Psoas muscle (tissue), 8 donors: ENCODE results near the gene PRKCH. TPM values are rescaled to one million over a fixed set of nuclear protein-coding genes. Genes with fewer than 3 reads are reported as not detected.

Experiments
- ATAC-seq, 4 donors: fragments of 200-7000 bp; cut with Tn5 transposase; one replicate each; pipeline ENCODE4 v1.9.1; 2020; ENCODE audit warnings: moderate library complexity in 3 of 4, mild to moderate bottlenecking in 2 of 4
- DNase-seq, 2 donors: peaks; one replicate each; pipeline ENCODE4 v3.0.0-alpha.2; 2020
- H3K27ac ChIP-seq: fragments of 200-600 bp; one replicate; pipeline ENCODE4 v1.8.0; 2022
- H3K27me3 ChIP-seq, 3 donors: fragments of 200-600 bp in 1 of 3; one replicate each; pipeline versions ENCODE4 v1.6.1 to v1.8.0; 2013 to 2022; ENCODE audit warnings: low read length in 2 of 3, mild to moderate bottlenecking in 2 of 3, moderate library complexity in 1 of 3; ENCODE audit not compliant: insufficient read depth in 3 of 3
- H3K36me3 ChIP-seq, 2 donors: fragments of 200-600 bp in 1 of 2; one replicate each; pipeline versions ENCODE4 v1.6.1 to v1.8.0; 2013 to 2022; ENCODE audit warnings: low read depth in 1 of 2, mild to moderate bottlenecking in 1 of 2, moderate library complexity in 1 of 2; ENCODE audit not compliant: insufficient read depth in 1 of 2
- H3K4me1 ChIP-seq: fragments of 200-600 bp; one replicate; pipeline ENCODE4 v1.8.0; 2022
- H3K4me3 ChIP-seq: fragments of 200-600 bp; one replicate; pipeline ENCODE4 v1.8.0; 2022; ENCODE audit warnings: mild to moderate bottlenecking
- H3K9me3 ChIP-seq: fragments of 200-600 bp; one replicate; pipeline ENCODE4 v1.8.0; 2022
- CTCF ChIP-seq: fragments of 200-600 bp; IDR thresholded peaks from one replicate; pipeline ENCODE4 v1.8.0; 2022; ENCODE audit warnings: antibody characterized with exemption
- WGBS, 3 donors: extraction: QIAGEN DNeasy Blood & Tissue Kit; methylation state at CpG; one replicate each; pipeline versions ENCODE4 v1.1.6 to v1.1.7; 2013; 5-methylcytosine and 5-hydroxymethylcytosine counted together
- intact Hi-C, 2 donors: fragments of 100-400 bp; cut with DNase I; formaldehyde crosslinking; loops; one replicate each; pipeline versions ENCODE4 v1.11.0 to v1.14.2; 2022
- polyA plus RNA-seq, 3 donors: library from polyadenylated mRNA; stranded (reverse); fragments of 200-250 nt; gene quantifications; one replicate each; pipeline ENCODE4 v1.2.3, GENCODE V29; 2013
- total RNA-seq, 4 donors: library from RNA; stranded (reverse); fragmentation: NEBNext Ultra II Directional in 2 of 4; extraction: Animal tissue kit (Norgen Biotek cat#: 25700) in 2 of 4; gene quantifications; one replicate each; pipeline versions ENCODE4 v1.2.1 to v1.2.4, GENCODE V29; 2021 to 2023
- donor health status: healthy with polysubstance abuse.
- donor health status: DM: no; HTN: no; CAD: no; lungs with moderate emphysema.
- donor health status: Bipolar disorder and iron deficiency.
- donor health status: healthy.
- donor health status: DM: yes; HTN: yes; CAD: no.
- donor health status: DM: no; HTN: no; CAD: no.
- donor health status: DM: no; HTN: no; CAD: no.
- donor health status: DM: yes; HTN: yes; CAD: no.

PRKCH gene
- total and polyA plus RNA-seq, 7 donors: 5.9 to 17.9 (median 11.1) TPM

- Histone ChIP-seq H3K27me3 (no peaks in the 10 kb centered on the region), H3K27ac (no peak overlapping the region), H3K4me3 (no peak overlapping the region), H3K36me3 (no peaks in the 10 kb centered on the region), H3K4me1 (peaks cover 8% of the 10 kb centered on the region), H3K9me3 (no peaks in the 10 kb centered on the region)
- TF ChIP-seq CTCF: no peak
- DNase-seq: no peak
- intact Hi-C loops: loop anchor here in 1 of 2 donors (10.0 kb wide), 1 partner anchor 933 kb away; no protein-coding TSS in a partner anchor
- WGBS, 3 donors: 87 to 89% (median 89%) methylated on average over 4 of the region's 4 CpGs
- ATAC-seq: no peak
Measured at GRCh38 chr14:61288228-61288627, 33.2 kb upstream of the PRKCH start.

- no peak for ATAC-seq
- no peak for TF ChIP-seq CTCF
- intact Hi-C loops: loop anchor here in 1 of 2 donors (10.0 kb wide), 1 partner anchor 934 kb away; no protein-coding TSS in a partner anchor
- Histone ChIP-seq H3K36me3 (no peaks in the 10 kb centered on the region), H3K27me3 (no peaks in the 10 kb centered on the region), H3K9me3 (no peaks in the 10 kb centered on the region), H3K4me1 (peaks cover 8% of the 10 kb centered on the region), H3K4me3 (no peak overlapping the region), H3K27ac (no peak overlapping the region)
- 69 to 80% (median 73%) methylated on average over 3 of the region's 3 CpGs for WGBS, 3 donors
- DNase-seq: no peak
Measured at GRCh38 chr14:61288720-61289119, 32.7 kb upstream of the PRKCH start.

GRCh38 chr14:61290701-61291100 lies 30.7 kb upstream of the PRKCH start:
- no peaks in the 10 kb centered on the region for H3K9me3 ChIP-seq
- H3K4me3 ChIP-seq: no peak overlapping the region
- TF ChIP-seq CTCF: no peak
- H3K4me1 ChIP-seq: peaks cover 4% of the 10 kb centered on the region
- intact Hi-C loops: loop anchor here in 1 of 2 donors (10.0 kb wide), 1 partner anchor 474 kb away; the partner anchor contains the start of gene SNAPC1
- H3K27ac ChIP-seq: no peak overlapping the region
- DNase-seq (no peak), ATAC-seq (no peak)
- WGBS, 3 donors: 55 to 64% (median 55%) methylated on average over 1 of the region's 1 CpG
- H3K27me3 ChIP-seq: no peaks in the 10 kb centered on the region
- H3K36me3 ChIP-seq: no peaks in the 10 kb centered on the region

GRCh38 chr14:61296151-61296550 lies 25.2 kb upstream of the PRKCH start:
- no peak overlapping the region for H3K27ac ChIP-seq
- no peaks in the 10 kb centered on the region for H3K36me3 ChIP-seq
- H3K4me1 ChIP-seq: peaks cover 15% of the 10 kb centered on the region
- H3K4me3 ChIP-seq: no peak overlapping the region
- H3K9me3 ChIP-seq: no peaks in the 10 kb centered on the region
- 22 to 36% (median 24%) methylated on average over 3 of the region's 3 CpGs for WGBS, 3 donors
- peak in 2 of 4 donors; percentile 14 to 35 for ATAC-seq
- no peak for TF ChIP-seq CTCF
- DNase-seq: no peak
- no peaks in the 10 kb centered on the region for H3K27me3 ChIP-seq
- intact Hi-C loops: loop anchor here in 1 of 2 donors (5.0 to 10.0 kb wide), 3 partner anchors 166 to 541 kb away; partner anchors contain the start of gene SNAPC1
